ENCODE data around the gene MYL4.

- TF ChIP-seq POLR2A (IDR thresholded peaks at IDR 0.05; ENCODE audit: low read depth, low read length), result no peak
- TF ChIP-seq POLR2AphosphoS5 (IDR thresholded peaks at IDR 0.05; ENCODE audit: low read depth, low read length), result no peak
Observed at GRCh38 chr17:47239619-47239966, 30.4 kb downstream of the MYL4 start.

Measured in GM12892 (cell line).